GM12872 (cell line): ENCODE data around the gene NCOA3.

Experiments used
- CTCF ChIP-seq: IDR thresholded peaks from 3 replicates; pipeline ENCODE4 v1.5.1; 2011; ENCODE audit warnings: low read depth, mild to moderate bottlenecking, low read length, moderate library complexity; ENCODE audit not compliant: insufficient read depth

The NCOA3 gene

GRCh38 chr20:47698142-47698541 lies 196.5 kb downstream of the NCOA3 start:
- no peak for TF ChIP-seq CTCF

DNA sequence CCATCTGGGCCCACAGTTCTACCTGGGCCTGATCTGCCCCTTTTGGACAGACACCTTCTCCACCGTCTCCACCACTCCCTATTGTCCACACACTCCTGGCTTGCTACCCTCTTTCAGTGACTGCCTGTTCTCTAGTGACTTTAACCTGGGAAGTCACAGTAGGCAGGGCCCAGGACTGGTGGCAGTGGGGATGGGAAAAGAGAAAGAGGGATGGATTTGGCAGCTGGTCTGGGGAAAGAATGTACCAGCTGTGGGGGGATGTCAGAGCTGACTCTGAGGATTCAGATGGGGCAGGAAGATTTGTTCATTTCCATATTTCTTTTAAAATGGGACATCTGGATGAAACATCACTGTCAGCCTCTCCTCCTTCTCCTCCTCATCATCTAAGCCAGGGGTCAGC lies 198.1 kb downstream of the NCOA3 start:
- no peak for TF ChIP-seq CTCF

- no peak for TF ChIP-seq CTCF
Observed at GRCh38 chr20:47700327-47700726, 198.6 kb downstream of the NCOA3 start.

DNA sequence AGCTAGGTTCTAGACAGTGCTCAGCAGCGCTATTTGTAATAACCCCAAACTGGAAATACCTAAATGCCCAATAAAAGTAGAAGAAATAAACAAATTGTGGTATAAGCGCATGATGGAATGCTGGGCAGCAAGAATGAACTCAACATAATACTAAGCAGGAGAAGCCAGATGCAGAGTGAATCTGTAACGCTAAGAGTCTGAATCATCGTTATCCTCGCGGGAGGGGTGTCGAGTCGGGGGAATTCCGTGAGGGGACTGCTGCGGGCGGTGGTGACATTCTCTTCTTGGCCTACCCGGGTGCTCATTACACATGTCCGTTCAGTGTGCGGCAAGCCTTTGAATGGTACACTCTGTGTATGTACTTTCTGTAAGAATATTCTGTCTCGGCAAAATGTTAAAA lies 199.9 kb downstream of the NCOA3 start:
- no peak for TF ChIP-seq CTCF

GRCh38 chr20:47703748-47704147 lies 202.1 kb downstream of the NCOA3 start:
- no peak for TF ChIP-seq CTCF

- 0 out of 3 replicates have a peak, but pooled peaks have one; percentile 5 for TF ChIP-seq CTCF
Observed at GRCh38 chr20:47704746-47705496, 203.2 kb downstream of the NCOA3 start.

DNA sequence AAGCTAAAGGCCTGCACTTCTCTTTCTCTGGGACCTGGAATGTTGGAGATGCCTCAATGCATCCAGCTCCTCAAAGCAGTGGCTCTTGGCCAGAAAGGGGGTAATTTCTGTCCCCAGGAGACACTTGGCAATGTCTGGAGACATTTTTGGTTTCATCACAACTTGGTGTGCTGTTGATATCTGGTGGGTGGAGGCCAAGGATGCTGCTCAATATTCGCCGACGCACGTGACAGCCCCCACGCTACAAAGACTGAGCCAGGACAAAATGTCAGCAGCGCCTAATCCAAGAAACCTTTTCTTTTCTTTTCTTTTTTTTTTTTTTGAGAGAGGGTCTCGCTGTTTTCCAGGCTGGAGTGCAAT lies 203.8 kb downstream of the NCOA3 start:
- no peak for TF ChIP-seq CTCF

GRCh38 chr20:47706345-47706744 lies 204.7 kb downstream of the NCOA3 start:
- TF ChIP-seq CTCF, result no peak
